ENCODE data around the gene L1TD1.
"Not testable (repeated sequence)": the region's sequence is repeated elsewhere in the genome, so short reads cannot be mapped to it uniquely, and the experiment has no call there.

DNA sequence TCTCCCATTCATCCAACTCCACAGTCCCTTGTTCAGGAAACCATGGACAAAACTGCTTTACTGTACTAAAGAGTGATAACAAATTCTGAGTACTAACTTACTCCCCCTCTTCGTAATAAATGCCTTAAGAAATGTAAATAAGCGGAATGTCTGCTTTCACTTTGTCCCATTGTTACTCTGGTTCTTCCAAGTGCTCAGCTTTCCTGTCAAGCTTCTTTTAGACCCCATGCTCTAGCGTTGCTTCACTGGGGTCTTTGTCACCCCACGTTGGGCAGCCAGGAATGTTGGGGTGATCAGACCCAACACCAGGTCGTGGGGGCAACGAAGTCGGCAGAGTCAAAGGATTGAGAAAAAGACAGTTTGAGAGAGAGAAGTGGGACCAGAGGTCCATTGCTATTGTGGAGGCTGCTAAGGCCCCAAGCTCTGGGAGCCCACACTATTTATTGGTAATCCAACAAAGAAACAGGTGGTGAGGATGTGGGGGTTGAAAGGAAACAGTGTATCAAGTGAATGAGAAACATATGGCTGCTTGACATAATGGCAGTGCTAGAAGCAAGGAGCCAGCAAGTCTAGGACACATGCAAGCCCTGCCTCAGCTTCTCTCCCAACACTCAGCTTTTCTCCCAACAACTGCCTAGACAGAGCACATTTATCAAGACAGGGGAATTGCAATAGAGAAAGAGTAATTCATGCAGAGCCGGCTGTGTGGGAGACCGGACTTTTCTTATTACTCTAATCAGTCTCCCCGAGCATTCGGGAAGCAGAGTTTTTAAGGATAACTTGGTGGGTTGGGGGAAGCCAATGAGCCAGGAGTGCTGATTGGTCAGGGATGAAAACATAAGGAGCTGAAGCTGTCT is 11.3 kb upstream of the L1TD1 start:
- TF ChIP-seq, protein P1, sequence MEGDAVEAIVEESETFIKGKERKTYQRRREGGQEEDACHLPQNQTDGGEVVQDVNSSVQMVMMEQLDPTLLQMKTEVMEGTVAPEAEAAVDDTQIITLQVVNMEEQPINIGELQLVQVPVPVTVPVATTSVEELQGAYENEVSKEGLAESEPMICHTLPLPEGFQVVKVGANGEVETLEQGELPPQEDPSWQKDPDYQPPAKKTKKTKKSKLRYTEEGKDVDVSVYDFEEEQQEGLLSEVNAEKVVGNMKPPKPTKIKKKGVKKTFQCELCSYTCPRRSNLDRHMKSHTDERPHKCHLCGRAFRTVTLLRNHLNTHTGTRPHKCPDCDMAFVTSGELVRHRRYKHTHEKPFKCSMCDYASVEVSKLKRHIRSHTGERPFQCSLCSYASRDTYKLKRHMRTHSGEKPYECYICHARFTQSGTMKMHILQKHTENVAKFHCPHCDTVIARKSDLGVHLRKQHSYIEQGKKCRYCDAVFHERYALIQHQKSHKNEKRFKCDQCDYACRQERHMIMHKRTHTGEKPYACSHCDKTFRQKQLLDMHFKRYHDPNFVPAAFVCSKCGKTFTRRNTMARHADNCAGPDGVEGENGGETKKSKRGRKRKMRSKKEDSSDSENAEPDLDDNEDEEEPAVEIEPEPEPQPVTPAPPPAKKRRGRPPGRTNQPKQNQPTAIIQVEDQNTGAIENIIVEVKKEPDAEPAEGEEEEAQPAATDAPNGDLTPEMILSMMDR (tag by site-specific recombination; IDR thresholded peaks at IDR 0.05): not testable (repeated sequence)
- TF ChIP-seq ZNF596 (tag by site-specific recombination; IDR thresholded peaks at IDR 0.05): not testable (repeated sequence)
